Stimulated activated CD4-positive, alpha-beta T cell treated with anti-CD3 and anti-CD28 coated beads, Interleukin-12 subunit alpha, Interleukin-12 subunit beta, amount 100 ng/mL, for 4 hours (primary cell): ENCODE results near the gene PCED1A.

Experiments used
- DNase-seq: peaks from one replicate; pipeline ENCODE4 v3.0.0-alpha.2; 2020

PCED1A gene

DNA sequence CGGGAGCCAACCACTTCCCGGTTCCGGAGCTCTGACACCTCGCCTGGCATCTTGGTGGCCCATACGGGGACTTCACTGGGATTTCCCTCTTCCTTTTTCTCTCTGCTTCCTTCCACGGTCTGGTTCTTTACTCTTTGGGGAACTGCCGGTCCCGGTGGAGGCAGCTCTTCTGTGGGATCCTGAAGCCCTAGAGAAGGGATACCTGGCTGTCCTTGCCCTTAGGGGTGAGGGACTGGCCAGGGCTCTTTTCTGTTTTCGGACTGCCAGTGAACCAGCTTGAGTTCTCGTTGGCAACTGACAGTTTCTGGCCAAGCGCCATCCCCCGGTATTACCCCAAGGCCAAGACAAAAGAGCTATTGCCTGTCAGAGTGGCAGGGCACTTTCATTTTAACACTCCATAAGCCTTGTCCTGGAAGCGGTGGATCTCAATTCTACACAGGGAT is 39.1 kb downstream of the PCED1A start:
- no peak for DNase-seq

DNA sequence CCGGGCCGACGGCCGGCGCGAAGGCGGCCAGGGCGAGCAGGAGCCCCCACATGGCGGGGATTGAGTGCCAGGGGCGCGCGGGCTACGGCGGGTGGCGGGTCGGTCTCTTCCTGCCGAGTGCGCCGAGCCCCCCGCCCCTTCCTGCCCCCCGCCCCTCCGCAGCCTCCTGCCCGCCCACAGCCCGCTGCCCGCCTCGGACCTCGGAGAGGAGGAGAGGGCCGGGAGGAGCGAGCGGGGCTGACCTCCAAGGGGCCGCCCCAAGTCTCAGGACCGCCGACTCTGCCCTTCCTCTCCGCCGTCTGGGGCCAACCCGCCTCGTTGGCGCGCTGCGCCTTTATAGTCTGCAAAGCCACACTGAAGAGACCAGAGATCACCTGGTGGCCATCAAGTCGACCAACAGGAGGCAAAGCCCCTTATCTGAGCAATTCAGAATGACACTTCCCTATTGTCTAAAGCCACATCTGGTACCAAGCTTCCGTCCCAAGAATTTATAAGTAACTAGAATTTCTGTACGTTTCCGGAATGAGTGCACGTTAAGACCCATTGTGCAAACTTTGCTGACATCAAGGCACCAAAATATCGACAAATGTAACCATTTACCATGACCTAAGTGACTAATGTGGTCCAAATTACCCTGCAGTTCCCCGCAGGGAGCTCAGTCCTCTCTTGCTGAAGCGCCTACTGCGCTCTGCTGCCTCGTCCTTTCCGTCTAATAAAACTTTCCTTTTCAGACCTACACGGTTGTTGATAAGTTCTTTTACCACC is 39.8 kb downstream of the PCED1A start, which contains the start of gene CPXM1:
Gene CPXM1, minus strand, starts transcription at position 107 of the 765 bp plus-strand sequence. Its CDS starts 55 bp downstream, at position 52.
- no peak for DNase-seq

DNA sequence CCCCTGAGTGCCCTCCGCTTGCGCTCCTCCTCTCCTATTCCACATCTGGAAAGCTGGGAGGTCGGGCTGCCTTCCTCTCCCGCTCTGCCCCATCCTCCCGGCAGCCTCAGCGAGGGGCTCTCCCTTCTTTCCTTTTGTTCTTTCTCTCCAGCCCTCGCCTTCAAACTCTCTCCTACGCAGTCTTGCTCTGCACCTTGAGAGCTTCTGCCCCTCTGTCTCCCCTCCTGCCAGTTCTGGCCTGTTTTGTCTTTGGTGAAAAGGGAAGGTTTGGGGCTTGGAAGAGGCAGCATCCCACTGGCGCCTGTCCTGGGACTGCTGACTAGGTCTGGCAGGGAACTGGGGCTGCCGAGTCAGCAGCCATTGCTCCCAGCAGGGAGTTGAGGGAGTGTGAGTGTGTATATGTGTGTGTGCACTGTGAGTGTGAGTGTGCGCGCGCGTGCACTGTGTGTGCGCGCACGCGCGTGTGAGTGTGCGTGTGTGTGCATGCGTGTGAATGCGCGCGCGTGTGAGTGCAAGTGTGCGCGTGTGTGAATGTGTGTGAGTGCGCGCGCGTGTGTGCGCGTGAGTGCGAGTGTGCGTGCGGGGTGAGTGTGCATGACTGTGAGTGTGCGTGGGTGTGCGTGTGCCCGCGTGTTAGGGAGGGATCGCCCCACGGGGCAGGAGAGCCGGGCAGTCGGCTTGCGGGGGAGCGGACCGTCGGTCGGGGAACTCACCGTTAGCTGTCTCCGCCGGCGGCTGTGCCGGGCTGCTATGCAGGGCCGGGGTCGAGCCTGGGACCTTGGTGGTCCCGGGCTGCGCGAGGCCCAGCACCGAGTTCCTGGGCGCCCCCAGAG is 40.6 kb downstream of the PCED1A start:
- no peak for DNase-seq

DNA sequence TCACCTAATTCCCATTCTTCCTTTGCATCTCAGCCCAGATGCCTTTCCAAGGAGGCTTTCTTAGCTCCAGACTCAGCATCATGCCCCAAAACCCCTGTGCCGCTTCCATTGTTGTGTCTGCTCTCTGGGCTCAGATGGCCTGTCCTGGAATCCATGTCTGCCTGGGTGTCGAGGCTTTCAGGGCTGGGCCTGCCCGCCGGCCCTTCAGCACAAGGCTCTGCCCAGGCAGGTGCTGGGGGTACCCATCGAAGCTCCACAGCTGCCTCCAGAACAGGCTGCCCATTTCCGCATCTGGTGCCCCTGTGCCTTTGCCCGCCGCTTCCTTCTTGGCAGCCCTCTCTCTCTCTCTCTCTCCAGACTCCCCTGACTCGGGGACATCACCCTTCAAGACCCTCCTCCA is 41.2 kb downstream of the PCED1A start:
- DNase-seq: no peak

DNA sequence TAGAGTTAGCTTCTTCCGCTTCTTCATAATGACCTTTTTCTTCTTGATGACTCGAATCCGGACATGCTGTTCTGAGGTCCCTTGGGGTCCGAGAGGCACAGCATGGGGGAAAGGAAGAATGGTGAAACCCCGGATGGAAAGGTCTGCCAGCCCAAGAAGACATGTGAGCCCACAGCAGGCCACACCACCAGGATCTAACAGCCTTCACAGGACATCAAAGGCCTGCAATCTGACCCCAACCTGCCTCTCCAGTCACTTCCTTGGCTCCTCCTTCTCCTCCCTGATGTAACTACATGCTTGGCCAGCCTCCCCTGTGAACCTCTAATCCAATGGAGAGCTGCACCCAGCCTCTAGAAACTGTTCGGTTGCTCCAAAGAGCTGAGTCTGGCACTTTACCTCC is 41.6 kb downstream of the PCED1A start:
- DNase-seq: no peak

DNA sequence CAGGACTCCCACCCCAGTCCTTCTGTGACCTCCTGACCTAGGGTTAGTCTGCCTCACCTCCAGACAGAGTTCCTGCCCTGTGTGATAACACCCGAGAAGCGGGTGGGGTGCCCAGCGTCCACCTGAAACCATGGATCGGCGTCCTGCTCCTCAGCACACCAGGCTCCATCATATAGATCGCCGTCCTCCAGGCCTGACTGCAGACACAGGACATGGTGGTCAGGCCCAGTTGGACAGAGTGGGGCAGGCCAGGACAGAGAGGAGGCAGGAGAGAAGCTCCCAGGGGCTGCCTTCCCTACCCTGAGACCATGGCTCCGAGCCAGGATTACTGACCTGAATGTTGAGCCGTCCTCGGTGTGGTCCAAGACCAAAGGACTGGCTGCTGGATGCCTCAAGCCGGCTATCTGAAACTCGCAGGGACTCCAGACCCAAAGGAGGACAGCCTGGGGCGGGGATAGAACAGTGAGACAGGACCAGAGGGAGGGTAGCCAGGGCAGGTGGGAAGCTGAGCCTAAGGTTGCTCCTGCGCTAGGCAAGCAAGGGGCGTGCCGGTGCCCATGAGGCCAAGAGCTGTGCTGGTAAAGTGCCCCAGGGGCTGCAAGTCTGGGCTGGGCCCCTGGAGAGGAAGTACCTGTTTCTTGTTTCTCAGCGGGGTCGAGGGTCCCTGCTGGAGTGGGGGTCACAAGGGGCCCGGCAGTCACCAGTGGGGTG is 42.2 kb downstream of the PCED1A start:
- DNase-seq: no peak

DNA sequence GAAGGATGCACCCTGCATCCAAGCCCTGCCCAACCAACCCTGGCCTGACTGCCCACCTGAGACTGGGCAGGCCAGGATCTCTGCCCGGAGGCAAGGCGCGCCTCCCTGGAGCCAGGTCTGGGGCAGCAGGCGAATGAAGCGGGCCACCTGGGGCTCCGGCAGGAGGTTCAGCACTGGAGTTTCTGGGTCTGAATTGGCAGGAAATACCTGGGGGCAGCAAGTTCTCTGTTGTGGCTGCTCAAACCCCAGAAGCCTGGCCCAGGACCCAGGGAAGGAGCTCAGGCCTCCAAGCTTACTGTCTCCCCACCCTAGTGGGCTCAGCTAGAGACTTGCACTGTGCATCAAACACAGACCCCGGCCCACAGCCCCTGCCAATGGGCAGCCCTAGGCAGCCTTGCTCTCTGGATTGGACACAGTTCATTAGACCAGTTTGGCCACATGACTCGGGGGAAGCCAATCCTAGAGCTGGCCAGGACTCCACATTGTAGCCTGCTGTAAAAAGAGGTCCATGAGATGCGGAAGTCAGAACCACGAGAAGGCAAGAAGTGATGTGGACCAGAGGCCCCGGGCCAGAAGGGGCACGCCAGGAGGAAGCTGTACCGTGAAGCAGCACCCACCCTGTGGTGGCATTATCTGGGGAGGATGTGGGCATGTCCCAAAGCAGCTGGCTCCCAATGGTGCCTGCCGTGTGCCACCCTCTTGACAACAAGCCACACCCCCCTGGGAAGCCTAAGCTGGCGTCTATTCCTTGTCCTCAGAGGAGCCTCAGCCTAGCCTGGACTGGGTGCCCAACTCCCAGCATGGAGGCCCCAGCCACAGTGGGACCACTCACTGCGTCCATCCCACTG is 43.1 kb downstream of the PCED1A start:
- DNase-seq: no peak

DNA sequence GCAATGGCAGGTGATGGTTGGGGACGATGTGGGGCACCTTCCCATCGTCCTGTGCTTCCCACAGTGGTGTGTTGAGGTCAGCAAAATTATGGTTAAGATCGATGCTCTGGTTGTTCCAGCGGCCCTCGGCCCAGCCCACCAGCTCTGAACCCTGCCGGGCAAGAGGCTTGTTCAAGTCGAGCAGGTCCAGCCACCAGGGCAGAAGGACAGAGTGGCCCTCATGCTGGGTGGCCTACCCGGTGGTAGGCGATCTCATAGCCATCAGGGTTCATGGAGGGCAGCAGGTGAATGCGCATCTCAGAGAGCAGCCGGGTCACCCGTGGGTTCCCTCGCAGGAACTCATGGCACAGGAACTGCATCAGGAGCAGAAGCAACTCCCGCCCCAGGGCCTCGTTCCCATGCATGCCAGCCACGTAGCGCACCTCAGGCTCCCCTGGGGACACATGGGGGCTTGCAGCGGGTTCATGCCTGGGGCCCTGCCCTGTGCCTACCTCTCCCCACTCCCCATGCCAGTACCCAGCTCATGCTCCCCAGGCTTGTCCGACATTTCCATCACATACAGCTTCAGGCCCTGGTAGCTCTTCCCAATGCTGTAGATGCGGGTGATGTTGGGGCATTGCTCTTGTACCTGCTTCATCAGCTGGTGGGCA is 44.3 kb downstream of the PCED1A start:
- DNase-seq: no peak

DNA sequence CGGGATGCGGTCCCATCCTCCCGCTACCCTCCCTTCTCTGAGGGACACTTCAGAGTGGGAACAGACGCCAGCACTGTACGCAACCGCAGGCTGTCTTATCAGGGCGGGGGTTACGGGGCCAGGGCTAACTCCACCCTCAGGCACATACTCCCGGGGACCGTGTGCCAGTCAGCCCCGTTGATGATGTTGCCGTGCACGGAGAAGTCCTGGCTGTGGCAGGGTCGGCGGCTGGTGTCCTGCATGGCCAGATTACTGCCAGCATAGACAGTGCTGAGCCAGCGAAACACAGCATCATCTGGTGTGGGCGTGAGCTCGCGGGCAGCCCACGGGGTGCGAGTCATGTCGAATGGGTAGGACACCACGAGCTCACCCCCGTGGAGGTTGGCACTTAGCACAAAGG is 45.0 kb downstream of the PCED1A start:
- DNase-seq: no peak

DNA sequence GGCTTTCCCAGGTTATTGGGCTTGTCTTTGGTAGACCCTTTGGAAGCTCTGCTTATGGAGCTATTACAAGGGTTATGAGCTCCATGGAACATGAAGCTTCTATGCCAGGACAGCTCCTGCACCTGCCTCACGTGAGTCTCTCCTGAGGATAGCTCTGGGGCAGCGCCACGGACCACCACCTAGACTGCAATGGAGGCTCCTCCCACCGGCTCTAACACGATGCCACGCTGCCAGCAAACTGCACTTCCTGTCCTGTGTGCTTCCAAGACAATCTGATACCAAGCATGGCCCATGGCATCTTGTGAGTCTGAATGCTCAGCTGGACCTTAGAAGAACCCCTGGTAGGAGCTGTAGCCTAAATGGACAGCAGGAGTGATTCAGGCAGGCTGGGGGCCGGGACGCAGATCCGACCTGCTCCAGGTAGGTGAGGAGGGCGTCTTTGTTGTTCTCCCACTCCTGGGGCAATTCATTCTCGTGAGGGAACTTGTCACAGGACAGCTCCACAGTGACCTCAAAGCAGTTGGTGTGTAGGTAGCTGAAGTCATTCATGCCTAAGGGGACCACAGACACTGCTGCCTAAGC is 45.5 kb downstream of the PCED1A start:
- DNase-seq: no peak

DNA sequence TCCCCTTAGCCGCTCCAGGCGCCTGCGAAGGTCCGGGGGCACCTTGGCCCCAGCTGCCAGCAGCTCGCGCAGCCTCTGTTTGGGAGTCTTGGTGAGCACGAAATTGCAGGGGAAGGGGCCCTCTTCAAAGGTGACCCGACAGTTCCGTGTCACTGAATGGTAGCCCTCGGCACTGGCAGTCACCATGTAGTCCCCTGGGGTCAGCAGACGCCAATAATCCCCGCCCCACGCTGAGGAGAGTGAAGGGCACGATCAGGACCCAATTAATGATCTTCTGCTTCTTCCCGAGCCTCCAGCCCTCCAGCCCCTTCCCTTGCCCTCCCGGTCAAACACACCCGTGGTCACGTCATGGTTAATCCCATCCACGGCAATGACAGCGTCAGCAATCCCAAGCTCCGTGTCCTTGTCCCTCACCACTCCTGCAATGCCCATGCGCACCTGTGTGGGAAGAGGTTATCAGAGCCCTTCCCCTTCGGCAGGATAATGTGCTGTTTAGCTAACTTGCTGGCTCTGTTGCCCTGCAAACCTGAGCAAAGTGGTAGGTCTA is 46.2 kb downstream of the PCED1A start:
- no peak for DNase-seq

DNA sequence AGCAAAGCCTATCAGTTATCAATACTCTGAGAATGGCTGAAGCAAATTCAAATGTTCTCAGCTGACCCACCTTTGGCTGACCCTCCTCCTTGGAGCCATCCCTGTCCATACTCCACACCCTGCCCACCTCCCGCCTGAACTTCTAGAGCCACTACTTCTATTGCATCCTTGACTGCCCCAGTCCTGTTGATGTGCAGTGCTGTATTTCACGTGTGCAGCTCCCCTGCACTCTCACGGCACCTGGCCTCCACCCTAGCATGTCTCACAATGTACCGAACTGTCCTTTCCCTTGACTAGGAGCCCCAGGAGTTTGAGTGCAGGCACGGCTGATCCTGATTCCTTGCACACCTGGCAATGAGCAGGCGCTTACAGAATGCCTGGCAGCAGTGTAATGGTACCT is 47.0 kb downstream of the PCED1A start:
- no peak for DNase-seq
